GM23248 (cell line): ENCODE measurements around the gene SCD5. TPM values are rescaled to one million over a fixed set of nuclear protein-coding genes. Genes with fewer than 3 reads are reported as not detected.

Experiments
- DNase-seq: peaks from one replicate; pipeline ENCODE4 v3.0.0-alpha.2; 2015
- H2AFZ ChIP-seq: fragments of 200-600 bp; sonication (generic); 2 replicates; pipeline ENCODE4 v1.6.1; 2016; ENCODE audit warnings: antibody characterized with exemption
- H3F3A ChIP-seq: fragments of 200-600 bp; sonication (generic); 2 replicates; pipeline ENCODE4 v1.6.1; 2016; ENCODE audit warnings: mild to moderate bottlenecking, antibody characterized with exemption, mixed run types; ENCODE audit not compliant: insufficient read depth
- H3K27ac ChIP-seq: fragments of 200-600 bp; sonication (generic); 2 replicates; pipeline ENCODE4 v1.5.1; 2016; ENCODE audit warnings: mild to moderate bottlenecking
- H3K27me3 ChIP-seq: fragments of 200-600 bp; sonication (generic); replicated peaks from 2 replicates; pipeline ENCODE4 v1.6.1; 2016; ENCODE audit warnings: mild to moderate bottlenecking; ENCODE audit not compliant: insufficient read depth
- H3K36me3 ChIP-seq: fragments of 200-600 bp; sonication (generic); 2 replicates; pipeline ENCODE4 v1.6.1; 2016; ENCODE audit warnings: low read depth, mild to moderate bottlenecking
- H3K4me1 ChIP-seq: fragments of 200-600 bp; sonication (generic); 2 replicates; pipeline ENCODE4 v1.6.1; 2016; ENCODE audit warnings: mild to moderate bottlenecking; ENCODE audit not compliant: insufficient read depth
- H3K4me2 ChIP-seq: fragments of 200-600 bp; sonication (generic); one replicate; pipeline ENCODE4 v1.6.1; 2016; ENCODE audit warnings: mild to moderate bottlenecking; ENCODE audit not compliant: unreplicated experiment
- H3K4me3 ChIP-seq: fragments of 200-600 bp; sonication (generic); 2 replicates; pipeline ENCODE4 v1.5.1; 2016; ENCODE audit warnings: mild to moderate bottlenecking
- H3K79me2 ChIP-seq: fragments of 200-600 bp; sonication (generic); 2 replicates; pipeline ENCODE4 v1.6.1; 2016; ENCODE audit warnings: mild to moderate bottlenecking; ENCODE audit not compliant: insufficient read depth
- H3K9ac ChIP-seq: fragments of 200-600 bp; sonication (generic); 2 replicates; pipeline ENCODE4 v1.6.1; 2016; ENCODE audit warnings: mild to moderate bottlenecking
- H3K9me2 ChIP-seq: fragments of 200-600 bp; sonication (generic); 2 replicates; pipeline ENCODE4 v1.6.1; 2016; ENCODE audit warnings: mixed run types, mild to moderate bottlenecking, moderate library complexity; ENCODE audit not compliant: insufficient read depth
- H3K9me3 ChIP-seq: fragments of 200-600 bp; sonication (generic); one replicate; pipeline ENCODE4 v1.6.1; 2017; ENCODE audit warnings: low read depth
- H4K20me1 ChIP-seq: fragments of 200-600 bp; sonication (generic); 2 replicates; pipeline ENCODE4 v1.6.0; 2016; ENCODE audit not compliant: insufficient read depth
- EZH2 ChIP-seq: fragments of 200-600 bp; sonication (generic); IDR thresholded peaks from 2 replicates; pipeline ENCODE4 v1.6.1; 2018; ENCODE audit warnings: antibody characterized with exemption, mild to moderate bottlenecking; ENCODE audit not compliant: insufficient read depth, poor library complexity, severe bottlenecking
- EZH2phosphoT487 ChIP-seq: fragments of 200-600 bp; sonication (generic); IDR thresholded peaks from 2 replicates; pipeline ENCODE4 v1.6.1; 2018; ENCODE audit warnings: antibody characterized with exemption, moderate library complexity, mild to moderate bottlenecking, low read depth; ENCODE audit not compliant: insufficient read depth
- WGBS, 2 experiments: methylation state at CpG; one replicate each; pipeline ENCODE4 v1.1.6; 2015 to 2017; ENCODE audit warnings: low lambda C conversion rate in 2 of 2, low coverage in 1 of 2; ENCODE audit errors: missing lambda C conversion rate in 2 of 2; 5-methylcytosine and 5-hydroxymethylcytosine counted together
- in situ Hi-C: fragments of 300-500 bp; cut with MboI; formaldehyde crosslinking; loops from 2 replicates; pipeline ENCODE4 v1.15.0; 2020
- polyA plus RNA-seq: library from polyadenylated mRNA; unstranded; fragments of >200 nt; fragmentation: Nextera tagmentation; extraction: Ambion mirVana; gene quantifications from 2 replicates; pipeline ENCODE4 v1.2.1, GENCODE V29; 2016
- total RNA-seq: library from RNA; depleted of rRNA; stranded (reverse); fragments of >200 nt; shearing (Covaris generic); gene quantifications from 2 replicates; pipeline ENCODE4 v1.2.3, GENCODE V29; 2014

Gene SCD5
- total and polyA plus RNA-seq, 2 experiments from 2014 or later, result 12.5 to 39.8 TPM

GRCh38 chr4:82614838-82615449 is 183.7 kb downstream of the SCD5 start:
- peak; percentile 6 for DNase-seq
- WGBS, 2 experiments, result 61 to 64% methylated on average over 5 of the region's 5 CpGs

GRCh38 chr4:82613121-82613520 is 185.5 kb downstream of the SCD5 start:
- Histone ChIP-seq H3K36me3 (no peaks in the 10 kb centered on the region), H3K27me3 (peaks cover 17% of the 10 kb centered on the region), H3K4me2 (no peak overlapping the region), H2AFZ (no peak overlapping the region), H4K20me1 (no peaks in the 10 kb centered on the region), H3F3A (no peaks in the 10 kb centered on the region), H3K9ac (no peak overlapping the region), H3K4me3 (no peak overlapping the region), H3K9me3 (no peaks in the 10 kb centered on the region), H3K4me1 (no peaks in the 10 kb centered on the region), H3K79me2 (no peaks in the 10 kb centered on the region), H3K27ac (no peak overlapping the region), H3K9me2 (no peaks in the 10 kb centered on the region)
- in situ Hi-C loops, result no loop called here
- TF ChIP-seq EZH2, result no peak
- TF ChIP-seq EZH2phosphoT487, result no peak
- DNase-seq, result no peak
- WGBS, 2 experiments, result 42 to 54% methylated on average over 3 of the region's 3 CpGs

More at GRCh38 chr4:82614838-82615449, 183.7 kb downstream of the SCD5 start:
- H2AFZ ChIP-seq, result no peak overlapping the region
- H3K4me1 ChIP-seq, result no peaks in the 10 kb centered on the region
- H3K9me3 ChIP-seq, result no peaks in the 10 kb centered on the region
- H4K20me1 ChIP-seq, result no peaks in the 10 kb centered on the region
- no peak overlapping the region for H3K4me2 ChIP-seq
- peaks cover 17% of the 10 kb centered on the region for H3K27me3 ChIP-seq
- TF ChIP-seq EZH2 (no peak), EZH2phosphoT487 (no peak)
- H3K27ac ChIP-seq, result no peak overlapping the region
- no peaks in the 10 kb centered on the region for H3K79me2 ChIP-seq
- H3K4me3 ChIP-seq, result no peak overlapping the region
- no peaks in the 10 kb centered on the region for H3K9me2 ChIP-seq
- no peaks in the 10 kb centered on the region for H3K36me3 ChIP-seq
- in situ Hi-C loops, result no loop called here
- no peaks in the 10 kb centered on the region for H3F3A ChIP-seq
- no peak overlapping the region for H3K9ac ChIP-seq

- H3K4me2 ChIP-seq, result no peak overlapping the region
- in situ Hi-C loops, result no loop called here
- H3K9me3 ChIP-seq, result no peaks in the 10 kb centered on the region
- no peak overlapping the region for H3K4me3 ChIP-seq
- no peak for DNase-seq
- no peaks in the 10 kb centered on the region for H3K79me2 ChIP-seq
- H3K4me1 ChIP-seq, result no peaks in the 10 kb centered on the region
- no peaks in the 10 kb centered on the region for H4K20me1 ChIP-seq
- H3K36me3 ChIP-seq, result no peaks in the 10 kb centered on the region
- no peak overlapping the region for H2AFZ ChIP-seq
- H3F3A ChIP-seq, result no peaks in the 10 kb centered on the region
- no peaks in the 10 kb centered on the region for H3K9me2 ChIP-seq
- no peak for TF ChIP-seq EZH2
- no peak for TF ChIP-seq EZH2phosphoT487
- H3K9ac ChIP-seq, result no peak overlapping the region
- H3K27me3 ChIP-seq, result peaks cover 17% of the 10 kb centered on the region
- 51 to 60% methylated on average over 5 of the region's 5 CpGs for WGBS, 2 experiments
- H3K27ac ChIP-seq, result no peak overlapping the region
Observed at GRCh38 chr4:82611982-82612381, 186.6 kb downstream of the SCD5 start.

GRCh38 chr4:82611527-82611926 is 187.1 kb downstream of the SCD5 start:
- WGBS, 2 experiments, result 77 to 79% methylated on average over 4 of the region's 4 CpGs
- Histone ChIP-seq H3K27ac (no peak overlapping the region), H3K36me3 (no peaks in the 10 kb centered on the region), H3K27me3 (peaks cover 17% of the 10 kb centered on the region), H3F3A (no peaks in the 10 kb centered on the region), H3K79me2 (no peaks in the 10 kb centered on the region), H2AFZ (no peak overlapping the region), H3K9ac (no peak overlapping the region), H3K4me1 (no peaks in the 10 kb centered on the region), H3K9me3 (no peaks in the 10 kb centered on the region), H3K9me2 (no peaks in the 10 kb centered on the region), H4K20me1 (no peaks in the 10 kb centered on the region), H3K4me2 (no peak overlapping the region), H3K4me3 (no peak overlapping the region)
- TF ChIP-seq EZH2, result no peak
- TF ChIP-seq EZH2phosphoT487, result no peak
- in situ Hi-C loops, result no loop called here
- DNase-seq, result no peak

- H3K36me3 ChIP-seq, result no peaks in the 10 kb centered on the region
- no peaks in the 10 kb centered on the region for H4K20me1 ChIP-seq
- no peak overlapping the region for H3K4me3 ChIP-seq
- TF ChIP-seq EZH2, result no peak
- TF ChIP-seq EZH2phosphoT487, result no peak
- H3K9ac ChIP-seq, result no peak overlapping the region
- H3K79me2 ChIP-seq, result no peaks in the 10 kb centered on the region
- peaks cover 15% of the 10 kb centered on the region for H3K27me3 ChIP-seq
- no peaks in the 10 kb centered on the region for H3K9me3 ChIP-seq
- no peak for DNase-seq
- H3F3A ChIP-seq, result no peaks in the 10 kb centered on the region
- WGBS, 2 experiments, result 79 to 80% methylated on average over 2 of the region's 2 CpGs
- H3K9me2 ChIP-seq, result no peaks in the 10 kb centered on the region
- no peaks in the 10 kb centered on the region for H3K4me1 ChIP-seq
- H2AFZ ChIP-seq, result no peak overlapping the region
- in situ Hi-C loops, result no loop called here
- no peak overlapping the region for H3K4me2 ChIP-seq
- H3K27ac ChIP-seq, result no peak overlapping the region
Observed at GRCh38 chr4:82610041-82610440, 188.6 kb downstream of the SCD5 start.
